Karpas-422 (cell line): ENCODE results near the gene BCAS3. TPM values are rescaled to one million over a fixed set of nuclear protein-coding genes. Genes with fewer than 3 reads are reported as not detected.

ENCODE experiments used
- DNase-seq: peaks from one replicate; pipeline ENCODE4 v3.0.0-alpha.2; 2015
- H2AFZ ChIP-seq: fragments of 200-600 bp; sonication (generic); 2 replicates; pipeline ENCODE4 v1.6.1; 2014; ENCODE audit warnings: antibody characterized with exemption, low read length, mixed read lengths
- H3K27ac ChIP-seq: fragments of 200-600 bp; sonication (generic); 2 replicates; pipeline ENCODE4 v1.5.1; 2014; ENCODE audit warnings: mild to moderate bottlenecking, low read length, moderate library complexity
- H3K27me3 ChIP-seq: fragments of 200-600 bp; sonication (generic); 2 replicates; pipeline ENCODE4 v1.6.1; 2014; ENCODE audit warnings: low read length, mixed read lengths
- H3K36me3 ChIP-seq: fragments of 200-600 bp; sonication (generic); 2 replicates; pipeline ENCODE4 v1.6.1; 2014; ENCODE audit warnings: low read length, mixed read lengths; ENCODE audit not compliant: insufficient read depth
- H3K4me1 ChIP-seq: fragments of 200-600 bp; sonication (generic); 2 replicates; pipeline ENCODE4 v1.6.1; 2014; ENCODE audit warnings: mild to moderate bottlenecking, low read length, mixed read lengths
- H3K4me2 ChIP-seq: fragments of 200-600 bp; sonication (generic); 2 replicates; pipeline ENCODE4 v1.6.1; 2014; ENCODE audit warnings: low read length, low read depth, mild to moderate bottlenecking; ENCODE audit not compliant: poor library complexity, severe bottlenecking
- H3K4me3 ChIP-seq: fragments of 200-600 bp; sonication (generic); 2 replicates; pipeline ENCODE4 v1.5.1; 2014; ENCODE audit warnings: mild to moderate bottlenecking, antibody characterized with exemption, low read length, mixed read lengths
- H3K79me2 ChIP-seq: fragments of 200-600 bp; sonication (generic); 2 replicates; pipeline ENCODE4 v1.6.1; 2014; ENCODE audit warnings: mild to moderate bottlenecking, low read length, mixed read lengths
- H3K9ac ChIP-seq: fragments of 200-600 bp; sonication (generic); 2 replicates; pipeline ENCODE4 v1.6.0; 2014; ENCODE audit warnings: low read length
- H3K9me2 ChIP-seq: fragments of 200-600 bp; sonication (generic), shearing (Covaris generic); replicated peaks from 2 replicates; pipeline ENCODE4 v1.6.0; 2014; ENCODE audit warnings: mild to moderate bottlenecking, low read length, moderate library complexity; ENCODE audit not compliant: insufficient read depth
- H3K9me3 ChIP-seq: fragments of 300-700, 200-600 bp; sonication (generic); 2 replicates; pipeline ENCODE4 v1.6.1; 2014; ENCODE audit warnings: low read length, mixed read lengths
- H4K20me1 ChIP-seq: fragments of 200-600 bp; sonication (generic); 2 replicates; pipeline ENCODE4 v1.6.1; 2014; ENCODE audit warnings: mild to moderate bottlenecking, antibody characterized with exemption, low read length, low read depth; ENCODE audit not compliant: insufficient read depth
- total RNA-seq: library from RNA; depleted of rRNA; stranded (reverse); fragments of >200 nt; shearing (Covaris generic); gene quantifications from 2 replicates; pipeline ENCODE4 v1.2.3, GENCODE V29; 2014; ENCODE audit warnings: low replicate concordance

BCAS3 gene
- total RNA-seq, 1 experiment from 2014 or later, result 42.6 TPM

GRCh38 chr17:60676758-60677307 lies 818 bp upstream of the BCAS3 start:
- H3K4me2 ChIP-seq, result peak overlapping the region; percentile 73
- no peak for DNase-seq

DNA sequence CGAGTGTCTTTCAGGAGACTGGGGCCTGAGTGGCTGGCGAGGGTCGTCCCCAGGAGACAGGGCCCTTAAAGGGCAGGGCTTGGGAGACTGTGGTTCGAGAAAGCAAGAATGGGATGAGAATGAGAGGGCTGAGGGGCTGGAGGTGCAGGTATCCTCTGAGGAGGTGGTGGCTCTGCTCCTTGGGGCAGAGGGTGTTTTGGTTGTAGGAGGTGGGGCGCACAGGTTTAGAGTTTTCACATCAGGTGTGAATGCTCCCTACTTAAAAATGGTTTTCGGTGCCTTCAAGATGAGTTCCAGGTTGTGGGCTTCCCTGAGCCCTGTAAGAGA lies 430 bp downstream of the BCAS3 start:
- Histone ChIP-seq H2AFZ (peak overlapping the region; percentile 91), H4K20me1 (no peaks in the 10 kb centered on the region), H3K4me1 (peaks cover 12% of the 10 kb centered on the region), H3K4me3 (peak overlapping the region; percentile 81), H3K79me2 (peaks cover 5% of the 10 kb centered on the region; the same call in 1 of the 2 replicates), H3K27ac (no peak overlapping the region), H3K27me3 (no peaks in the 10 kb centered on the region), H3K4me2 (peak overlapping the region; percentile 73), H3K36me3 (no peaks in the 10 kb centered on the region), H3K9me2 (no peaks in the 10 kb centered on the region), H3K9me3 (no peaks in the 10 kb centered on the region), H3K9ac (peak overlapping the region; percentile 83)
- DNase-seq, result peak; percentile 46

More at GRCh38 chr17:60676758-60677307, 818 bp upstream of the BCAS3 start:
- no peaks in the 10 kb centered on the region for H4K20me1 ChIP-seq
- H3K36me3 ChIP-seq, result no peaks in the 10 kb centered on the region
- H3K9ac ChIP-seq, result peak overlapping the region; percentile 59
- H3K27ac ChIP-seq, result no peak overlapping the region
- H3K79me2 ChIP-seq, result peaks cover 5% of the 10 kb centered on the region; the same call in 1 of the 2 replicates
- H3K4me1 ChIP-seq, result peaks cover 12% of the 10 kb centered on the region
- no peaks in the 10 kb centered on the region for H3K9me3 ChIP-seq
- H3K27me3 ChIP-seq, result no peaks in the 10 kb centered on the region
- H3K4me3 ChIP-seq, result peak overlapping the region; percentile 81
- no peaks in the 10 kb centered on the region for H3K9me2 ChIP-seq
- peak overlapping the region; percentile 88 for H2AFZ ChIP-seq

GRCh38 chr17:60679287-60679686 lies 1.6 kb downstream of the BCAS3 start:
- Histone ChIP-seq H3K9ac (no peak overlapping the region), H2AFZ (no peak overlapping the region), H3K9me3 (no peaks in the 10 kb centered on the region), H3K4me1 (peaks cover 12% of the 10 kb centered on the region), H3K27ac (no peak overlapping the region), H3K4me2 (no peak overlapping the region), H3K9me2 (no peaks in the 10 kb centered on the region), H3K36me3 (no peaks in the 10 kb centered on the region), H3K79me2 (peaks cover 5% of the 10 kb centered on the region; the same call in 1 of the 2 replicates), H4K20me1 (no peaks in the 10 kb centered on the region), H3K27me3 (no peaks in the 10 kb centered on the region), H3K4me3 (no peak overlapping the region)
- no peak for DNase-seq

- Histone ChIP-seq H4K20me1 (no peaks in the 10 kb centered on the region), H2AFZ (no peak overlapping the region), H3K9me2 (no peaks in the 10 kb centered on the region), H3K27ac (no peak overlapping the region), H3K27me3 (no peaks in the 10 kb centered on the region), H3K4me2 (no peak overlapping the region), H3K9ac (no peak overlapping the region), H3K36me3 (no peaks in the 10 kb centered on the region), H3K4me3 (no peak overlapping the region), H3K79me2 (peaks cover 5% of the 10 kb centered on the region; the same call in 1 of the 2 replicates), H3K4me1 (peaks cover 12% of the 10 kb centered on the region), H3K9me3 (no peaks in the 10 kb centered on the region)
- DNase-seq, result no peak
Measured at GRCh38 chr17:60680754-60681153, 3.1 kb downstream of the BCAS3 start.

DNA sequence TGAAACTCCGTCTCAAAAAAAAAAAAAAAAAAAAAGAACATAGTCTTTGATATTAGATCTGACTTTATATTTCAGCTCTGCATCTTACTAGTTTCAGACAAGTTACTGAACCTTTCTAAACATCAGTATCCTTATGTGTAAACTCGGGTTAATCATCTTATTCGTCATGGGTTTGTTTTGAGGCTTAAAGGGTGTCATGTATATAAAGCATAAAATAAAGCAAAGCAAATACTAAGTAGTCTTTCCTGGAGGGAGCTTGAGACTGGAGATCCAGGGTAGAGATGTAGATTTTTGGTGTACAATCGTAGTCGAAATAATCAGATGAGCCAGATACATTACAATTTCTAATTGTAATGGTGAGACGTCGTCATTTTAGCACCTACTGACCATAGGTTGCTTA lies 7.8 kb downstream of the BCAS3 start:
- Histone ChIP-seq H3K9me3 (no peaks in the 10 kb centered on the region), H3K9ac (no peak overlapping the region), H3K9me2 (no peaks in the 10 kb centered on the region), H3K27ac (no peak overlapping the region), H3K4me1 (no peaks in the 10 kb centered on the region), H3K27me3 (no peaks in the 10 kb centered on the region), H3K4me2 (no peak overlapping the region), H3K79me2 (no peaks in the 10 kb centered on the region), H2AFZ (no peak overlapping the region), H3K36me3 (no peaks in the 10 kb centered on the region), H3K4me3 (no peak overlapping the region), H4K20me1 (no peaks in the 10 kb centered on the region)
- no peak for DNase-seq

DNA sequence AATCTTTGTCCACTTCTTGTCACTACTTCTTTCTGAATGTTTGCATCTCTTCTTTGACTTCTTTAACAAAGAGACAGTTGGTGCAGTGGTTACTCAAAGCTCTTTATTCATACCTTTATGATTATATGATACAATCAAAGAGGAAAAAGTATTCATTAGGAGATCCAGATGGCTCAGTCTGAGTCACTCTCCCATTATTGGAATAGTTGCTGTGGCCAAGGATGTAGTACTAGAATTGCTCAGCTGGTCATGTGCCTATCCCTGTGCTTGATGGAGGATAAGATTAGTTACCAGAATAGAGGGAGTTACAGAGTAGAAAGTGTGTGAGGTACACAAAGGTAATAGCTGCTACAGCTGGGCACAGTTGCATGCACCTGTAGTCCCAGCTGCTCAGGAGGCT lies 18.3 kb downstream of the BCAS3 start:
- no peak for DNase-seq
- Histone ChIP-seq H3K4me1 (no peaks in the 10 kb centered on the region), H3K27ac (no peak overlapping the region), H2AFZ (no peak overlapping the region), H3K4me3 (no peak overlapping the region), H3K27me3 (no peaks in the 10 kb centered on the region), H3K36me3 (no peaks in the 10 kb centered on the region), H3K79me2 (no peaks in the 10 kb centered on the region), H3K4me2 (no peak overlapping the region), H3K9me3 (no peaks in the 10 kb centered on the region), H3K9ac (no peak overlapping the region), H4K20me1 (no peaks in the 10 kb centered on the region), H3K9me2 (no peaks in the 10 kb centered on the region)

GRCh38 chr17:60699090-60699489 lies 21.4 kb downstream of the BCAS3 start:
- Histone ChIP-seq H3K4me2 (no peak overlapping the region), H3K9me2 (no peaks in the 10 kb centered on the region), H3K36me3 (no peaks in the 10 kb centered on the region), H4K20me1 (no peaks in the 10 kb centered on the region), H3K27me3 (no peaks in the 10 kb centered on the region), H2AFZ (no peak overlapping the region), H3K4me1 (no peaks in the 10 kb centered on the region), H3K9me3 (no peaks in the 10 kb centered on the region), H3K79me2 (no peaks in the 10 kb centered on the region), H3K4me3 (no peak overlapping the region), H3K27ac (no peak overlapping the region), H3K9ac (no peak overlapping the region)
- DNase-seq, result no peak

DNA sequence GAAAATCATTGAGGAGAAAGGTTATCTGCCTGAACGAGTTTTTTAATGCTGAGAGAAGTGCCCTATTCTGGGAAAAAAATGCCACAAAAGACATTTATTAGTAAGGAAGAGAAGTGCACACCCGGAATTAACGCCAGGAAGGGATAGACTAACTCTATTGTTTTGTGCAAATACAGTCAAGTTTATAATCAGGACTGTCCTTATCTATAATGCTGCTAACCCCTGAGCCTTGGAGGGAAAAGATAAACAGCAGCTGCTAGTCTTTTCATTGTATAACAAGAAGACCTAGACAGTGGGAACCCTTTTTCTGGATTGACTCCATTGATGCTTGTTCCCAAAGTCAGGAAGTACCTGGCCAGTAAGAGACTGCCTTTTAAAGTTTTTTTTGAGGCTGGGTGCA lies 26.5 kb downstream of the BCAS3 start:
- H3K9me3 ChIP-seq, result no peaks in the 10 kb centered on the region
- no peak overlapping the region for H3K4me3 ChIP-seq
- no peaks in the 10 kb centered on the region for H3K36me3 ChIP-seq
- H3K27me3 ChIP-seq, result no peaks in the 10 kb centered on the region
- H2AFZ ChIP-seq, result no peak overlapping the region
- no peak for DNase-seq
- no peak overlapping the region for H3K27ac ChIP-seq
- H3K79me2 ChIP-seq, result no peaks in the 10 kb centered on the region
- no peak overlapping the region for H3K4me2 ChIP-seq
- no peak overlapping the region for H3K9ac ChIP-seq
- no peaks in the 10 kb centered on the region for H3K9me2 ChIP-seq
- no peaks in the 10 kb centered on the region for H4K20me1 ChIP-seq
- peaks cover 10% of the 10 kb centered on the region for H3K4me1 ChIP-seq

DNA sequence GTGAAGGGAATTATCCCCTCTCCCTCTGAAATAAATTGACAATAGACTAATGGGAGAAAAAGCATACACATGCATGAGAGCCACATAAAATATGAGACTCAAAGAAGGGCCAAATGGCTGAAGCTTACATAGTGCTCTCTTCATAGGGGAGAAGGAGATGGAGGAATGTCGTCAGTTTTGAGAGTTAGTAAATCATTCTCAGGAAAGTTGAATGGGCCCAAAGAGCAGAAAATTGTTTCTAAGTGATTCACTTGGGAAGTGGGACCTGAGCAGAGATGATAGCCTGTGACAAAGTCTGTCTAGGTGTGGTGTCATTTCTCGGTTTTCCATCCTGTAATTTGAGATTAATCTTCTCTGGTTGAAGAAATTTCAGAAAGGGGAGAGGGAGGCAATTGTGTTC lies 35.0 kb downstream of the BCAS3 start:
- Histone ChIP-seq H3K79me2 (no peaks in the 10 kb centered on the region), H3K4me2 (no peak overlapping the region), H3K27me3 (no peaks in the 10 kb centered on the region), H3K9ac (no peak overlapping the region), H3K9me2 (no peaks in the 10 kb centered on the region), H2AFZ (no peak overlapping the region), H3K4me1 (no peaks in the 10 kb centered on the region), H3K27ac (no peak overlapping the region), H4K20me1 (no peaks in the 10 kb centered on the region), H3K4me3 (no peak overlapping the region), H3K36me3 (no peaks in the 10 kb centered on the region), H3K9me3 (no peaks in the 10 kb centered on the region)
- DNase-seq, result no peak
